Esophagus muscularis mucosa (tissue), 3 donors: ENCODE data around the gene CD244.

Experiments used
- CTCF ChIP-seq, 3 experiments: fragments of 200-600 bp in 2 of 3; fragments of 450-650 bp in 1 of 3; sonication (generic) in 2 of 3; IDR thresholded peaks; one replicate each; pipeline ENCODE4 v1.5.1; 2017 to 2019; ENCODE audit warnings: antibody characterized with exemption in 3 of 3, mild to moderate bottlenecking in 2 of 3, moderate library complexity in 1 of 3
- POLR2A ChIP-seq: fragments of 450-650 bp; IDR thresholded peaks from one replicate; pipeline ENCODE4 v1.6.1; 2017; ENCODE audit warnings: antibody characterized with exemption, moderate library complexity, mild to moderate bottlenecking, low read depth
- POLR2AphosphoS5 ChIP-seq, 2 donors: sonication (generic); formaldehyde crosslinking; IDR thresholded peaks; one replicate each; pipeline ENCODE4 v1.6.1; 2017; ENCODE audit warnings: antibody characterized with exemption in 2 of 2

GRCh38 chr1:160911925-160912324 lies 49.2 kb upstream of the CD244 start:
- TF ChIP-seq CTCF (IDR thresholded peaks at IDR 0.05) (no peak), POLR2A (no peak), POLR2AphosphoS5 (IDR thresholded peaks at IDR 0.05) (no peak)
